C4-2B (cell line): ENCODE measurements around the gene COL15A1.

Experiments
- H3K27ac ChIP-seq: fragments of 450-650 bp; 2 replicates; pipeline ENCODE4 v1.5.1; 2017
- ZFX ChIP-seq: fragments of 450-650 bp; IDR thresholded peaks from 2 replicates; pipeline ENCODE4 v1.6.1; 2017
- TF ChIP-seq, protein P1 (sequence below): fragments of 450-650 bp; conservative IDR thresholded peaks from 2 replicates; pipeline ENCODE4 v1.5.1; 2017; ENCODE audit warnings: mild to moderate bottlenecking

Gene COL15A1

DNA sequence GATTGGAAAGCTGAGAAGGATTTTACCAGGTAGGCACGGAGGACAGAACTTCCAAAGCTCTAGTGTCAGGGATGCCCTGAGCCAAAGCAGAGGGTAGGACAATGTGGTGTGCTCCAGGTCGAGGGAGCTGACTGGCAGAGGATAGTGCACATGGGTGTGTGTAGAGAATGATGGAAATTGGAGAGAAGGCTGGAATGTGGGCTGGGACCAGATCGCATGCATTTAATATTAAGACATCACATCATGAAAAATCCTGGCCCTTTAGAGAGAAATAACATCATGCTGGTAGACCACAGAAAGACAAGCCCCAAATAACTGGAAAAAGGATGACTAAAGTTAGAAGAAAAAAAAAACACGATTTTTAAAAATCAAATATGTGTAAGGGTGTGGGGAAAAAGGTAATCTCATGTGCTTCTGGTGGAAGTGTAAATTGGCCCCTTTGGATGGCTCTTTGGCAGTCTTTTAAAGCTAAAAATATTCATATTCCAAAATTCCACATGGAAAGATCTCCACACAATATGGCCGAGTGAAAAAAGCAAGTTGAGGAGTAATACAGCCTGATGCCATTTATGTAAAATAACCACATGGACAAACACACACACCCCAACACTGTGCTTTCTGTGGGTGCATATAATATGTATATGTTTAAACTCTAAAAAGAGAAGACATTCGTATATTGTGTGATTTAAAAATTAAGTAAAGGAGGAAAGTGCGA lies 94.2 kb downstream of the COL15A1 start:
- H3K27ac ChIP-seq, result no peak overlapping the region
- TF ChIP-seq, protein P1, sequence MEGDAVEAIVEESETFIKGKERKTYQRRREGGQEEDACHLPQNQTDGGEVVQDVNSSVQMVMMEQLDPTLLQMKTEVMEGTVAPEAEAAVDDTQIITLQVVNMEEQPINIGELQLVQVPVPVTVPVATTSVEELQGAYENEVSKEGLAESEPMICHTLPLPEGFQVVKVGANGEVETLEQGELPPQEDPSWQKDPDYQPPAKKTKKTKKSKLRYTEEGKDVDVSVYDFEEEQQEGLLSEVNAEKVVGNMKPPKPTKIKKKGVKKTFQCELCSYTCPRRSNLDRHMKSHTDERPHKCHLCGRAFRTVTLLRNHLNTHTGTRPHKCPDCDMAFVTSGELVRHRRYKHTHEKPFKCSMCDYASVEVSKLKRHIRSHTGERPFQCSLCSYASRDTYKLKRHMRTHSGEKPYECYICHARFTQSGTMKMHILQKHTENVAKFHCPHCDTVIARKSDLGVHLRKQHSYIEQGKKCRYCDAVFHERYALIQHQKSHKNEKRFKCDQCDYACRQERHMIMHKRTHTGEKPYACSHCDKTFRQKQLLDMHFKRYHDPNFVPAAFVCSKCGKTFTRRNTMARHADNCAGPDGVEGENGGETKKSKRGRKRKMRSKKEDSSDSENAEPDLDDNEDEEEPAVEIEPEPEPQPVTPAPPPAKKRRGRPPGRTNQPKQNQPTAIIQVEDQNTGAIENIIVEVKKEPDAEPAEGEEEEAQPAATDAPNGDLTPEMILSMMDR, result no peak
- no peak for TF ChIP-seq ZFX

DNA sequence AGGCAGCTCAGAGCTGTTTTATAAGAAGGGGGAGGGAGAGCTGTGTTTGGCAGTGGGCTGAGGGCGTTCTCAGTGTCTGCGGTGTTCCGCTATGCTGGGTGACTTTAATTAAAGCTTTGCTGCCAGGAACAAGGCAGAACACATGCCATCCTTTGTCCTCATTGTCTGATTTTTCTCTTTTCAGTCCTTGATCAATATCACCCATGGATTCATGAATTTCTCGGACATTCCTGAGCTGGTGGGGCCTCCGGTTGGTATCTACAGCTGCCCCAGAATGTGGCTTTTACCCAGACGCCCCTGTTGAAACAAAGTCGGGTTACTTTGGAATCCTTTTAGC lies 94.7 kb downstream of the COL15A1 start:
- TF ChIP-seq ZFX, result no peak
- TF ChIP-seq, protein P1, result no peak

DNA sequence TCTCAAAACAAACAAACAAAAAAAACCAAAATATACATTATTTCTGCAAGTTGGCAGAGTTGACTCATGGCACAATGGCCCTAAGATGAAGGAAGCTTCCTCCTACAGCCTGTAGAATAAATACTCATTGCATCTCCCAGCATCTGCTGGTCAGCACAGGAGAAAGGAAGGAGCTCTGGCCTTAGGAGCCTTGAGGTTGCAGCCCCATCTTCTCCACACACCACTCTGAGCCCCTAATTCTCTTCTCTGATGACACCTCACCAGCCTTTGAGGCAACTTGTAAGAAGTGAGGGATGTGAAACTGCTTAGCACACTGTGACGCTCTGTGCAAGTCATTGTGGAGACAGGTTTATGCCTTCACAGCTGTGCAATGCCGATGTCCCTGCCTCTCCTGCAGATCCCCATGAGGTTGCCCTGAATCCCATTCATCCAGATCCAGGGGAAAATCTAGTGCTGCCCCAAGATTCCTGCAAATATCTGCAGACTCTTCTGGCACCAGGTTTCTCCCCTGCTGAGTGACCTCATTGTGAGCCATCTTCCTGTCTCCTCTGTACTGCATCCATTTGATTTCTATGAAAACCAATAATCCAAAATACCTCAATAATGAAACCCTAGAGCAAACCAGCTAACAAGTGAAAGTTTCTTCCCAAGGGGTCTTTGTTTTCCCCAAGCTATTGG lies 95.9 kb downstream of the COL15A1 start:
- TF ChIP-seq, protein P1, result no peak
- no peak for TF ChIP-seq ZFX
- no peak overlapping the region for H3K27ac ChIP-seq

More for the DNA sequence above, 94.7 kb downstream of the COL15A1 start:
- no peak overlapping the region for H3K27ac ChIP-seq

DNA sequence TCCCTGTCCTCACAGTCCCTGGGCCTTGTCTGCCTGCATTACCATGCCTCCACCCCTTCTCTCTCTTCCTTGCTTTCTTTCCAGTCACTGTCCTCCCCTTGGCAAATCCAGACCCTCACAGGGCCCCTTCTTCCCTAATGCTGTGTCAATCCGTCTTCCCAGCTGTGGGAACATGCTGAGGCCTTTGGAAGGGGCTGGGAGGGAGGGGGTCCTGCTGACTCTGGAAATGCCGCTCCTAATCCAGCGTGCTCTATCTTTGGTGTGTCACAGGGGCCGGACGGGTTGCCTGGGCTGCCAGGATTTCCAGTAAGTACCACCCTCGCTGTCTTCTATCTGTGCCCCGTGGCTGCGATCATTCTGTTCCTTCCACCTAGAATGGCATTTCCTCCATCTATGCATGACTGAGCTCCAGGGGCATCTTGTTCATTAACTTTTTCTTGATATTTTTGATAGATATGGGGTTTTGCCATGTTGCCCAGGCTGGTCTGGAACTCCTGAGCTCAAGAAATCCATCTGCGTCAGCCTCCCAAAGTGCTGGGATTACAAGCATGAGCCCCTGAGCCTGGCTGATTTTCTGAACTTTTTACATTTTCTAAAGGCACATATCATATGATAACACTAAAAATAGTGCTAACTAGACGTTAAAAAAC lies 96.7 kb downstream of the COL15A1 start:
- no peak overlapping the region for H3K27ac ChIP-seq
- TF ChIP-seq, protein P1, result no peak
- TF ChIP-seq ZFX, result no peak

DNA sequence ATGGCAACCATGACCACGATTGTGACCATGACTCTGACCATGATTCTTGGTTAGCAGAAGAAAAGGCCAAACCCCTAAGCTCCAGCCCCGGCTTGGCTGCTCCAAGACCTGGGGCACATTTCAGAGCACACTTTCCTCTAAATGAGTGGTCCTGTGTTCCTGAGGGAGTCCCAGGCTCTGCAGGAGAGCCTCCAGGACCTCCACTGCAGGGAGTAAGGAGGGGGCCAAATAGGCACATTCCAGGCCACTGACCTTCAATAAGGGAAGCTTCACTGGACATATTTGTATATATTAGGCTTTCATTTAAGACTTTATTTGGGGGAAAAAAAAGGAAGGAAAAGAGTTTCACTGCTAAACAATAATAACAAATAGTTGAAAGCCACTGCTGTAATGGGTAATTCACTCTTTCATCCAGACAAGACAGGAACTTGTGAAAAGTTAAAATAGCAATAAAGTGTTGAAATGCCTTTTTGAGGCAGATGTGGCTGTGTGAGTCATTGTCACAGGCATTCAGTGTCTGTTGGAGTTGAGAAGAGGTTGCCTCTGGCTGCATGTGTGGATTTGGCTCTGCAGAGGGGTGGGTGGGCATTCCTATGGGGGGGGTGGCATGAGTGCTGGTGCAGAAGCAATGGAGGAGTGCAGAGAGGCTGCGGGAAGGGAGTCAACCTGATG lies 97.3 kb downstream of the COL15A1 start:
- H3K27ac ChIP-seq, result no peak overlapping the region
- TF ChIP-seq ZFX, result no peak
- TF ChIP-seq, protein P1, result no peak

DNA sequence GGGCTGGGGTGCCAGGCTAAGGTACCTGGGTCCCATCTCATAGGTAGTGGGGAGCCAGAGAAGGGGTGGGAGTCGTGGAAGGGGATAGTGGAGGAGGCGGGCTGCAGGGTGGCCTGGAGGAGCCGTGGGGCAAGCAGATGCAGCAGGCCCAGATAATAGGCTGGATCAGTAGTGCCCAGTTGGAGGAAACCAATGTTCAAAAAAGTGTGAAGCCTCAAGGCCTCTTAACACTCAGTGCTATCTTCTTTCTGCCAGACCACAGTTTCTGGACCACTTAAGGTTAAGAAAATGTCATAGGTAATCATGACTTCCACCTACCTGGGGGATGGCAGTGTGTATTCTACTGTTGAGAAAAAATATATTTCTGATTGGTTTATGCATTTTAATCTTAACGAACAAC lies 97.9 kb downstream of the COL15A1 start:
- no peak overlapping the region for H3K27ac ChIP-seq
- TF ChIP-seq, protein P1, result no peak
- no peak for TF ChIP-seq ZFX

DNA sequence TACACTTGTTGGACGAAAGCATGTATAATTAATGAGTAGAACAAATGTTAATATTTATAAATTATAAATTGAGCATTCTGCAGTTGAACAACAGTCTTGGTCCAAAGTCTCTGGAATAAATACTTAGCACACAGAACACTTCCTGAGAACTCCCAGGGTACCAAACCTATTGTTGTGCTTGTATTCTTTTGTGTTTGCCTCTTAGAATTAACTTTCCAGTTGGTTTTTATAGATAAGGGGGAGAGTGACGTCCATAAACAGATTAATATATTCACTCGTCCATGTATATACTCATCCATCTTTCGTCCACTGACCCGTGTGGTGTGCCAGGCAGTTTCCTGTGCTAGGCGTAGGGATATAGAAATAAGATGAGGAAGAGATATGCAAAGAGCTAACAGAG lies 98.9 kb downstream of the COL15A1 start:
- no peak overlapping the region for H3K27ac ChIP-seq
- TF ChIP-seq, protein P1, result no peak
- no peak for TF ChIP-seq ZFX
